Measurements from ENCODE around the gene COG5.
"Not testable (repeated sequence)": the region's sequence is repeated elsewhere in the genome, so short reads cannot be mapped to it uniquely, and the experiment has no call there.

The COG5 gene

DNA sequence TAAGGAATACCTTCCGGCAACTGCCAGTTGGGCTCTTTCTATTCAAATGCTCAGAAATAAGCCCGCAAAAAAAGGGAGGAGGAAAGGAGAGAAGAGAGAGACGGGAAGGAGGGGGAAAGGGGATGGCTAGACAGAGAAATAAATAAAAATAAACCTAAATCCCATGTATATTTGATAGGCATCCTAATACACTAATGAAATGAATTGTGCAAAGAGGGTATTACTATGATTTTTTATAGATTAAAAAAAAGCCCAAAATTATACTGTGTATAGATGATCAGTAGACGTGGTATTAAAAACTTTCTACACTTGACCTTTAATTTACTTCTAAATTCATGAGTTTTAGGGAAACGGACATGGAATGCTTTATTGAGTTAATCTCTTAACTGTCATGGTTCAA, 305.0 kb downstream of the COG5 start:
- DNase-seq: no peak

DNA sequence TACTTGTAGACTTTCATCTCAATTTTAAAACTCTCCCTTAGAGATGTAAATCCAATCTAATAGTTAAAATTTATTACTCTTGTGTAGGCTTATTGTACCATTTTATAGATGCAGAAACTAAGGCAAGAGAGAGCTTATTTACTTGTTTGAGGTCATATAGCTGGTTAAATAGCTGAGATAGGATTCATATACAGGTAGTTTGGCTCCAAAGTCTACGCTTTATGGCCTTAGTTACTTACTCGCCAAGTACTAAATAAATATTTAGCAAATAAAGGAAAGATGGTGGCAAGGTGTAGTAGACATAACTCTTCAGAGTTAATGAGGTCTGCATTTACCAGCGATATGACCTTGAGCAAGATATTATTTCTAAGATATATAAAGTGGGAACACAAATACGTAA, 308.1 kb downstream of the COG5 start:
- DNase-seq: no peak

DNA sequence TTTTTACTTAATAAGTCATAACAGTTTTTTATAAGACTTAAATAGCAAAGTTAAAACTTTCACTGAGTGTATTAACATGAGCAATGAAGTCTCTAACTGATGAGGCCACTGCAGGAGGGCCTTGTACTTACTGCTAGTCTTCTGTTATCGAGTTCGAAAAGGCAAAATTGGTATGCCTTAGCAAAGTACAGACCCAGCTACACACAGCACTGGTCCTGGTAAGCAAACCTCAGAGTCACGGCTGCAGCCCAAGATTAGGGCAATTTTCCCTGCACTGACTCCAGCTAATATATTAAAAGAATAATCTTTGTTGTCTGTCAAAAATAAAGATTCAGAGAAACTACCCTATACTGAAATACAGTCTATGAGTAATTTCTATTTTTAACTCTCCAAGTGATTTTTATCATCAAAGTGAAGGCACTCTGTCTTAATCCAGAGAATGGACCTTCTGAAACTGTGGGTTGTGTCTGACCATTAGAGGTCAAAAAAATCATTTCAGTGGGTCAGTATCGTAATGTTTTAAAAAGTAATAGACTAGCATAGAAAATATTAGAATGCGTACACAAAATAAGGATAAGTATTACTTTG, 309.2 kb downstream of the COG5 start:
- no peak for DNase-seq

DNA sequence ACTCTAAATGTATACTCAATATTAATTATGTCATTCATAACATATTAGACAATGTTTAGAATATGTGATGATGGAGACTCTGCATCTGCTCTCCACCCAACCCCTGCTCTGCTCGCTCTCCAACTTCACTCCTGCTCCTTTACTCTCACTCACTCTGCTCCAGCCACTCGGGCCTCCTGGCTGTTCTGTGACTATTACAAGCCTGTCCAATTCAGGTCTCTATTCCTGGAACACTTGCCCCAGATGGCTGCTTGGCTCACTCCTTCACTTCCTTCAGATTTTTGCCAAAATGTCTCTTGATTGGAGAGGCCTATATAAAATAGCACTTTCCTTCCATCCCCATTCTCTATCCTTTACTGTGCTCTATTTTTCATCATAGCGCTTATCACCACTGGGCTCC, 310.1 kb downstream of the COG5 start:
- DNase-seq: no peak

DNA sequence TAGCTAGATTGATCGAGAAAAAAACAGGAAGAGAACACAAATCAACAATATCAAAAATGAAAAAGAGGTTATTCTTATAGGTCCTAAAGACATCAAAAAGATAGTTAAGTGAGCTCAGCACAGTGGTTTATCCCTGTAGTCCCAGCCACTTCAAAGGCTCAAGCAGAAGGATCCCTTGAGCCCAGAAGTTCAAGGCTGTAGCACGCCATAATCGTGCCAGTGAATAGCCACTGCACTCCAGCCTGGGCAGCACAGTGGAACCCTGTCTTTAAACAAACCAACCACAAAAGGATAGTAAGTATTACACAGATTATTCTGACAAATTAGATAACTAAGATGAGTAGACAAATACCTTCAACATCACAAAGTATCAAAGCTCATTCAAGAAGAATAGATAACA, 311.8 kb downstream of the COG5 start:
- no peak for DNase-seq

DNA sequence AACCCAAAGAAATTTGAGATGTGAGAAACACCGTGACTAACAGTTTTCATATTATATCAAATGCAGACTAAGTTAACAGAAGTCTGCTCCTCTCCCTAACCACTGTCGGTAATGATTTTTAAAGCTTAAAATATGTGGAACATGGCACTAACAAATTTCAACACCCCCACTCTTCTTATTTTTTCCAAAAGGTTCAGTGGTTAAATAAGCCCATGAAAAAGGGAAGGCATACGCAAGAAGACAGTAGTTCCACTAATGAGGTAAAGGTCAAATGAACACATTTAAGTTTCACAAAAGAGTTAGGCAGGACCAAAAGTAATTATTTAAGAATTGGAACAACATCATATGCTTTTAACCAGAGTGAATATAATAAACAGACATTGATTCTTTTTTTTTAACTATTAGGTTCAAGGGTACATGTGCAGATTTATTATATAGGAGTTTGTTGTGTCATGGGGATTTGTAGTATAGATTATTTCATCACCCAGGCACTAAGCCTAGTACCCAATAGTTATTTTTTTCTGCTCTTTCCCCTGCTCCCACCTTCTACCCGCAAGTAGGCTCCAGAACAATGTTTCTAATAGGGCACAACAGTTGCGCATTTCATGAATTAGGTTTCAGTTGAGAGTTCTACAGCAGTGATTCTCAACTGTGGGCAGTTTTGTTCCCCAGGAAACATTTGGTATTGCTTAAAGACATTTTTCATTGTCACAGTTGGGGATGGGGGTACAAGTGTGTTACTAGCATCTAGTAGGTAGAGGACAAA, 315.0 kb downstream of the COG5 start:
- DNase-seq: no peak

DNA sequence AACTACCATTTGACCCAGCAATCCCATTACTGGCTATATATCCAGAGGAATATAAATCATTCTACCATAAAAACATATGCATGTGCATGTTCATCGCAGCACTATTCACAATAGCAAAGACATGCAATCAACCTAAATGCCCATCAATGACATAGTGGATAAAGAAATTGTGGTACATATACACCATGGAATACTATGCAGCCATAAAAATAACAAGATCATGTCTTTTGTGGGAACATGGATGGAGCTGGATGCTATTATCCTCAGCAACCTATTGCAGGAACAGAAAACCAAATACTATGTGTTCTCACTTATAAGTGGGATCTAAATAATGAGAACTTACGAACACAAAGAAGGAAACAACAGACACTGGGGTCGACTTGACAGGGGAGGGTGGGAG, 316.9 kb downstream of the COG5 start:
- DNase-seq: not testable (repeated sequence)

DNA sequence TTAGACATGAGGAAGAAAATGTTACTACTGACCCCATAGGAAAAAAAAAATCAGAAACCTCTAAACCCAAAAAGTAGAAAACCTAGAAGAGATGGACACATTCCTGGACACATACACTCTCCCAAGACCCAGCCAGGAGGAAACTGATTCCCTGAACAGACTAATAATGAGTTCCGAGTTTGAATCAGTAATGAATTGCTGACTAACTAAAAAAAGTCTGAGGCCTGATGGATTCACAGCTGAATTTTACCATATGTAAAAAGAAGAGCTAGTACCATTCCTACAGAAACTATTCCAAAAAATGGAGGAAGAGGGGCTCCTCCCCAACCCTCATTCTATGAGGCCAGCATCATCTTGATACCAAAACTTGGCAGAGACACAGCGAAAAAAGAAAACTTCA, 319.1 kb downstream of the COG5 start:
- no peak for DNase-seq

DNA sequence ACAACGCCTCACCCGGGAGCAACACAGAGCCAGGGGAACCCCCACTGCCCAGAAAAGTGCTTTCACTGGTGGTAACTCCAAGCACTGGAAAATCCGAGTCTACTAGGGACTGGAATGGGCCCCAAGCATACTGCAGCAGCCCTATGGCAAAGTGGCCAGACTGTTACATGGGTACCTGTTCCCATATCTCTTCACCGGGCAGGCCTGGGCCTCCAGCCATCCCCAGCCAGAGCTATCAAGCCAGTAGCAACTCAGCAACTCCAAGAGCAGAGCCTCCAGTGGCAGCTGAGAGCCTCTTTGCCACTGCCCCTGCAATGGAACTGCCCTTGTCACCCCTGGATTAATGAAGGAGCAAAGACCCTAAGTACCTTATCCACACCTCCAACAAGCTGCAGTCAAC, 321.5 kb downstream of the COG5 start:
- DNase-seq: no peak

DNA sequence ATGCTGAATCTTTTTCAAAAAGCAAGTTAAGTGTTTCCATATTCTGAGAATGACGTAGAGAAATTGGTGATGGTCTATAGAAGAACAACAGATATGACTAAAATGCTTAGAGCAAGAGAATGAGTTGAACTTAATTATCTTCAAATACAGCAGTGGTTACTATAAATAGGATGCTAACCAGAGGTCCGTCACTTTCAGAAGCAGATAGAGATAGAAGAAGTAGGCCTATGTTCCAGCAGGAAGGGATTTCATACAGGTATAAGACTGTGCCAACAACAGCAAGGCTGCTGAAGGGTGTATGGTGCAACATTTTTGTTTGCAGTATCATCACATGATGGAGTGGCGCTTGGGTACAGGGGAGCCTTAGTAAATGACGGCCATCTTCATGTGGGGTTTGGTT, 326.3 kb downstream of the COG5 start:
- no peak for DNase-seq

DNA sequence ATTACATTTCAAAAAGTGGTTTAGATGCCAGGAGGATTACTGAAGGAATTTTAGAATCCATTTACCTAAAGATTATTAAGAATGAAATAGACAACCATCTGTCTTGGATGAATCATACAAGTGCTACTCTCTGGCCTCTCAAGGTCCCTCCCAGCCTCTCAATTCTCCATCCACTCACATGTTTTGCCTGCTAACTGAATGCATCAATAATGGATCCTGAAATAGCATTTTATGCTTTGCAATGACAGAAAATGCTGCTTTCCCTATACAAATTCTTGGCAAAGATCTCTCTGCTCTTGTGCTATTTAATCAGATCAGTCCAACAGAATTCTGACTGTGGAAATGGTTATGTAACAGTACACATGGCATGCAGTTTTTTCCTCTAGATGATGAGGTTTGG, 326.9 kb downstream of the COG5 start:
- peak; percentile 17 for DNase-seq

DNA sequence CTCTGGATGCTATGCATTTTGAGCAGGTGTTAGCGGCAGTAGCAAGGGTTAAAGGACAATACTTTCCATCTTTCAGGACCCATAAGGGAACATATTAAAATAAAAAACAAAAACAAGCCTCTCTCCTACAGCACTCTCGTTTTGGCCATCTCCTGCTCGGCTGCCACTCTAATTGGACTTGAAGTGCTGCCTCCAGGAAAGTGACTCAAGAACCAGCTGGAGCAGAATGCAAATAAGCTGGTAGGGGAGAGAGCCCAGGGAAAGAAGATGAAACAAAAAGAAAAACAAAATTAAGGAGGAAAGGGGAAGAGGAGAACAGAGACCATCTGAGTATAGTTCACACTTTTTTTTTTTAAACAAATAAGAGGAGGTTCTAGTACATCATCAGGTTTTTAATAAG, 329.3 kb downstream of the COG5 start:
- no peak for DNase-seq

DNA sequence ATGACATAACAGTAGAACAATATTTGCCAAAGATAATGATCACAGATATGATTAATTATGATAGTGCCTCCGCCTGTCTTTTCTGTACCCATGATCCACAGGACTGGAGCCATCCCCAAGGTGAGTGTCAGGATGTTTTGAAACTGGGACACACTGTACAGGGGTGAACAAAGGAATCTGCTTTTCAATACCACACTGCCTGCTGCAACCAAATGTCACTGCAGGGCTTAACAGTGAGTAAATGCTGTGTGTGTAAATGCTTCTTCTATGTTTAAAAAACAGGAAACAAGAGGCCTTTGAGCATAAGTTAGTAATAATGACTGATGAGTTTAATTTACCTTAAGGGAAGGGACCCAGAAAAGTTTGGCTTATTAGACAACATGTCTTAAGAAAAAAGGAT, 329.7 kb downstream of the COG5 start:
- no peak for DNase-seq

DNA sequence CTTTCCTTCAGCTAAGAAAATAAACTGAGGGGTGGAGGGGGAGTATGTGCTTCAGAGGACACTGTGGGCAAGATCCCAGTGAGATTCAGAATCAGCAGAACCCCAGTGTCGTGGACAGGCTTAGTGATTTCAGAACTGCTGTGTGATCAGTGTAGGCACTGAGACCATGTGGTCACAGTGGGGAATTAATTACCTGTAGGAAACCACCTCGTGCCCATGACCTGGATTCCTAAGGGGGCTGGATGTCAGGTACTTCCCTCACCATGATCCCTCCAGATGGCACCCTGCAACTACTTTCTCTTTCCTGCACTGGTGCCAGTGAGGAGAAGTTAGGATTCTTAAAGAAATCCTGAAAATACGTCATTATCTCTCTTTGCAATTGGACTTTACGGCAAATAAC, 330.5 kb downstream of the COG5 start:
- DNase-seq: no peak

DNA sequence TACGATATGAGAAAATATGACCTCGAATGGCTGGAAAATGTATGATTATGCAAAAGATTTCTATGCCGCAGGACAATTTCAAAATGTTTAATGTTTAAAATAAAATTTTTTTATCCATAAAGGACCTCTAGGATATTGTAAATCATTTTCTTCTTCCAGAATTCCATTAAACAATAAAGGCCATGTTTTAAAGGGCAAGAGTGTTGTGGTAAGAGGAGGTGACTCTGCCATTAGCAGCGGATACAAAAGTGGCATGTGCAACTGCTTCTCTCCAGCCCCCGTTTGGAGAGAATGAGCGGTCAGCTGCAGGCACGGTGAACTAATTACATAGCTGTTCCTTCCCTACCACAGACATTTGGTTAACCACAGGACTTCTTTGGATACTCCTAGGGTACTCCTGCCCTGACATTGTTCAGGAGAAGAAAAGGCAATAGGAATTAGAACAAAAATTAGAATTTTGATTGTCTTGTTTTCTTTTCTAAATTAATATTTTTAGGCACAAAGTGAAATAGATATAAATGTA, 331.1 kb downstream of the COG5 start:
- peak; percentile 22 for DNase-seq

DNA sequence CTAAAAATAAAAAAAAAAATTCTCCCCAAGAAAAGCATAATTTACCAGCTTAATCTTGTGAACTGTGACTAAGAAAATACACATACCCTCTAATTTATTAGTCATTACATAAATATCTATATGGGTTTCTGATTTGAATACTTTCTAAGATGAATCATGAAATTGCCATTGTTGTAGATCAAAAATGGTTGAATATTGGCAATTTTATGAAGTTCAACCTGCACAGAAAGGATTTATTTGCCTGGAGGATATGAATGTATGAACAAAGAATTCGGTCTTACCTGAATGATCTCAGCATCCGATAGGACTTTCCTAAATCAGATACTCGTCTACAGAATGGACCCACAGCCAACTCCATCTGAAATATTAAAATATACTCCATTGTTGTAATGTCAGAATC, 333.4 kb downstream of the COG5 start:
- peak; percentile 69 for DNase-seq

DNA sequence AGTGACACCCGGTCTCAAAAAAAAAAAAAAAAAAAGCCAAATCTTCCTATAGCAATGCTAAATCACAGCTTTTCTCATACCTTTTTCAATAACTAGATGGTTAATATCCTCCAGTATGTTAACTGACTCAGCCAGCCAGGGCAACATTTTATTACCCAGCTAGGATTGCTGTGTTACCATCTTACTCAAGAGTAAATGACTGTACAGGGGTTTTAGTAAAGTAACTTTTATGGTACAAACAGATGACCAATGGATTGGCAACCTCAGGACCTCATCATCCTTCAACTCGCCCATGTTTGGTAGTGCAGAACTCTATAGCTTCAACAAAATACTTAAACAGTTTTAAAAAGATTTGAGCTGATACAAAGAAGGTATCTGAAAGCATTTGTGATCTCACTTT, 335.4 kb downstream of the COG5 start:
- peak; percentile 39 for DNase-seq

DNA sequence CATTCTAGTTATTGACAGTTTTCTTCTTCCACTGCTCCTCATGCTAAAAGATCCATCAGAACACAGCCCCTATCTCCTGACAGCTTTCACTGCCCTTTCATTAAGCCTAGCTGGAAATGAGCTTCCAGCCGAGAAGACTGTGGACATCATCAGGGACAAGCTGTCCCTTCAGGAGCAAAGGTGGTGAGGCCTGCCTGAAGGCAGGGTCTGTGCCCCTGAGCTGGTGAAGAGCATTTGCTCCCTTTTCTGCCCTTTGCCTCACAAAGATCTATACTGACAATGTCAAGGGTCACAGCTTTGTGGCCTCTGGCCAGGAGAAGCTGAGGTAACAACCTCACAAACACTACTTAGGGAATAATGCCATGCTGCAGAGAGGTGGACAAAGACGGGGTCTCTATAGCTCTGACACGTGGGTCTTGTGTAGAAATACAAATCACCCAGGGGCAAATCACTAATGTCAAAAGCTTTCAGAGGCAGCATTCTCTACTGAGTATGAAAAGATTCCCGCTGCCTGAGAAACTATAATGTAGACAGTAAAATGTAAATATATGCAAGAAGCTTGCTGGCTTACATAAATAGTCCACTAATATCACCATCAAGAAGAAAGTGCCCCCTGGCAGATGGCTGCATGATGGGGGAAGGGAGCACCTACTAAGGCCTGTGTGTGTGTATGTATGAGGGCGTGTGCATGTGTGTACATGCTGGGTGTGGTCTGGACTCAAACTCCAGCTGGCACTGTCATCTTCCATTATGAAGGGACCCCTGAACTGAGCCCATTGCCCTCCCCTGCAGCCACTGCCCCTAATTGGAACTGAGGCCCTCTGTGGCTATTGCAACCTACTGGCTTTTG, 339.1 kb downstream of the COG5 start:
- DNase-seq: no peak

DNA sequence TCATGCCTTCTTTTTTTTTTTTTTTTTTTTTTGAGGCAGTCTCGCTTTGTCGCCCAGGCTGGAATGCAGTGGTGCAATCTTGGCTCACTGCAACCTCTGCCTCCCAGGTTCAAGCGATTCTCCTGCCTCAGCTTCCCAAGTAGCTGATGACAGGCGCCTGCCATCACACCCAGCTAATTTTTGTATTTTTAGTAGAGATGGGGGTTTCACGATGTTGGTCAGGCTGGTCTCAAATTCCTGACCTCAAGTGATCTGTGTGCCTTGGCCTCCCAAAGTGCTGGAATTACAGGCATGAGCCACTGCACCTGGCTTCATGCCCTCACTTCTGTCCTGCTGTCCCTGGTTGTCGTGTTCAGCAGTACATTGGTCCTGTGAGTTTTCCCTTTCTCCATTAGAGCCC, 342.9 kb downstream of the COG5 start:
- not testable (repeated sequence) for DNase-seq

DNA sequence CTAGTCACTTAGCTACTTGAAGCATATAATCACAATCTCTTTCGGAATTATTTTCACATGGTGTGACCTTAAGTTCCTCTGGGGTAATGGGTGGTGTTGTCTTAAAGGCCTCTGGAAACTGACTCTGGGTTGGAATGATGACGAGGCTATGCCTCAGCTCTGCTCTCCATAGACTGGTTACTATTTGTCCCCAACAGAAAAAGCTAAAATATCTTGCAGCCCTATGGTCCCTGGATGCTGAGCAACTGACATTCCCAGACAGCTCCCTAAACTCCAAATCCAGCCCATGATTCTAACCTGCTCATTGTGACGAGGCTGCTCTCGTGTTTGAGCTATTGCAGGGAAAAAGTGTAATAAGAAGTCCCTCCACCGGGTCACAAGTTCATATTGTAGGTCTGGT, 343.4 kb downstream of the COG5 start:
- DNase-seq: no peak

DNA sequence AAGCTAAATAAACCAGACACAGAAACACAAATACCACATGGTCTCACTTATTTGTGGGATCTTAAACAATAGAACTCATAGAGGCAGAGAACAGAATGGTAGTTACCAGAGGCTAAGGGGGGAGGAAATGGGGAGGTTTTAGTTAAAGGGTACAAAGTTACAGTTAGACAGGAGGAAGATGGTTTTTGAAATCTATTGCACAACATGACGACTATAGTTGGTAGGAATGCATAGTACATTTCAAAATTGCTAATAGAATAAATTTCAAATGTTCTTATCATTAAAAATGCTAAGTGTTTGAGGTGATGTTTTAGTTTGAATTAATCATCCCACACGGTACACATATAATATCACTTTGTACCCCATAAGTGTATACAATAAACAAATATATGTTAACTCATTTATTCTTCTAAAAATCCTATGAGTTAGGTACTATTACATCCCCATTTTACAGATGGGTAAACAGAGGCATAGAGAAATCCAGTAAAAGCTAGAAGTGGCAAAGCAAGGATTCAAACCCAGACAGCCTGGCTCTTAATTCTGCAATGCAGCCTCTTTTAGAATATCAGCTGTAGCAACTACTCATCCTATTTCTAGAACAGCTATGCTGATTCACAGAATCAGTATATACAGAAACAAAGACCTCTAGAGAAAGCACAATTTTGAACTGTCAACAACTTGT, 344.0 kb downstream of the COG5 start:
- DNase-seq: no peak

DNA sequence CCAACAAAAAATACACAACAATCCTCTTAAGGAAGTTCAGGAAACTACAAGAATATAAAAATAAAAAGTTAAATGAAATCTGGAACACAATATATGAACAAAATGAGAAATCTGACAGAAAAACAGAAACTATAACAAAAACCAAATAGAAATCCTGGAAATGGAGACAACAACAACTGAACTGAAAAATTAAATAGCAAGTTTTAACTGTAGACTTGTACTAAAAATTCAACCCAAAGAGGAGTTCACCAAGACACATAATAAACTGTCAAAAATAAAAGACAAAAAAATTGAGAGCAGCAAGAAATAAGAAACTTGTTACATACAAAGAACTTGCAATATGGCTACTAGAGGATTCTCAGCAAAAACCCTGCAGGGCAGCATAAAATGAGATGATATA, 349.8 kb downstream of the COG5 start:
- DNase-seq: no peak

DNA sequence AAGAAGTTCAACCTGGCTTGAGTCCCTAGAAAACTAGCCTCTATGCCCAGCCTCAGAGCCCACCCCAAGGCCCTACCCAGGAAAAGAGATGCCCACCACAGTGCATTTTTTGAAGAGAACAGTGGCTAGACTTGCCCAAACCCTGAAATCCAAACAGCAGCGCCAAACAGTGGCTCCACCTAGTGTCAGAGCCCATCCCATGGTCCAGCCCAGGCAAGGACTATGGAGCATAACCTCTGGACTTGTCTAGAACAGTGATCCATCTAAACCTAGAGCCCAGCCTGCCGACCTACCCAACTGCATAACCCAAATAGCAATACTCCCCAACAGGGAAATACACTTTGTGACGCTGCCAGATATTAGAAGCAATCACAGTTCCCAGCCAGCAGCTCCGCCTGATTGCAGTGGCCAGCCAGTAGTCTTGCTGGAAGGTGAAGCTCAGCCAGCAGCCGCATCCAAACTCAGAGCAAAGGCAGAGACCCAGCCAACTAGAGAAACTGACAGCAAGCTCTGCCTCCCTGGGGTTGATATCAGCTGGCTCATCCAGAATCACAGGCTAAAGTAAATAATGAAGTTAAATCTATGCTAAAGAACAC, 350.4 kb downstream of the COG5 start:
- no peak for DNase-seq

Measured in HCEC 1CT (cell line).